Pancreas (tissue), 10 donors: ENCODE data around the gene CYS1. TPM values are rescaled to one million over a fixed set of nuclear protein-coding genes. Genes with fewer than 3 reads are reported as not detected.

ENCODE experiments used
- ATAC-seq, 4 donors: fragments of 200-7000 bp; cut with Tn5 transposase; one replicate each; pipeline versions ENCODE4 v1.8.0 to v1.9.1; 2020; ENCODE audit warnings: mild to moderate bottlenecking in 4 of 4, moderate library complexity in 4 of 4
- DNase-seq, 6 donors: peaks; one replicate each; pipeline ENCODE4 v3.0.0-alpha.2; 2020
- FAIRE-seq: peaks from 2 replicates; lab custom pipeline; 2012; peaks lifted over from hg19 to GRCh38; lab: Jason Lieb, UNC
- H3K27ac ChIP-seq, 4 donors: fragments of 200-600 bp; sonication (generic); 1 replicate in 3 of 4; 2 replicates in 1 of 4; pipeline versions ENCODE4 v1.5.0 to v1.8.0; 2020
- H3K27me3 ChIP-seq, 4 donors: fragments of 200-600 bp; one replicate each; pipeline ENCODE4 v1.8.0; 2021
- H3K36me3 ChIP-seq, 3 donors: fragments of 200-600 bp; sonication (generic) in 1 of 3; one replicate each; pipeline versions ENCODE4 v1.5.0 to v1.8.0; 2020 to 2021
- H3K4me1 ChIP-seq, 3 donors: fragments of 200-600 bp; one replicate each; pipeline ENCODE4 v1.8.0; 2021
- H3K4me3 ChIP-seq, 4 donors: fragments of 200-600 bp; sonication (generic) in 2 of 4; one replicate each; pipeline versions ENCODE4 v1.5.0 to v1.8.0; 2020 to 2021
- H3K9me3 ChIP-seq, 4 donors: fragments of 200-600 bp; one replicate each; pipeline ENCODE4 v1.8.0; 2021
- WGBS, 2 donors: extraction: QIAGEN DNeasy Blood & Tissue Kit; methylation state at CpG; one replicate each; pipeline ENCODE4 v1.1.7; 2013; 5-methylcytosine and 5-hydroxymethylcytosine counted together
- intact Hi-C, 3 donors: fragments of 100-400 bp; cut with DNase I; formaldehyde crosslinking; loops; one replicate each; pipeline versions ENCODE4 v1.11.1 to v1.14.2; 2022
- polyA plus RNA-seq, 2 donors: library from polyadenylated mRNA; stranded (reverse); fragments of 200-250 nt; gene quantifications; one replicate each; pipeline ENCODE4 v1.2.3, GENCODE V29; 2013
- total RNA-seq, 6 donors: library from RNA; stranded (reverse); fragmentation: NEBNext Ultra II Directional in 4 of 6; extraction: Animal tissue kit (Norgen Biotek cat#: 25700) in 4 of 6; gene quantifications; one replicate each; pipeline versions ENCODE4 v1.2.1 to v1.2.4, GENCODE V29; 2021 to 2023
- TF ChIP-seq, protein P1 (sequence below), 4 donors: fragments of 200-600 bp; sonication (generic) in 3 of 4; IDR thresholded peaks; one replicate each; pipeline versions ENCODE4 v1.5.0 to v1.8.0; 2021; ENCODE audit warnings: antibody characterized with exemption in 4 of 4
- donor health status: healthy with polysubstance abuse.
- donor health status: DM: no; HTN: no; CAD: no; lungs with moderate emphysema.
- donor health status: DM: no; HTN: no; CAD: no.
- donor health status: control.
- donor health status: control.
- donor health status: Bipolar disorder and iron deficiency.
- donor health status: DM: yes; HTN: yes; CAD: no.
- donor health status: DM: no; HTN: no; CAD: no.
- donor health status: DM: no; HTN: no; CAD: no.
- donor health status: DM: yes; HTN: yes; CAD: no.

Gene CYS1
- total and polyA plus RNA-seq, 8 donors = 18.9 to 51.3 (median 21.7) TPM

DNA sequence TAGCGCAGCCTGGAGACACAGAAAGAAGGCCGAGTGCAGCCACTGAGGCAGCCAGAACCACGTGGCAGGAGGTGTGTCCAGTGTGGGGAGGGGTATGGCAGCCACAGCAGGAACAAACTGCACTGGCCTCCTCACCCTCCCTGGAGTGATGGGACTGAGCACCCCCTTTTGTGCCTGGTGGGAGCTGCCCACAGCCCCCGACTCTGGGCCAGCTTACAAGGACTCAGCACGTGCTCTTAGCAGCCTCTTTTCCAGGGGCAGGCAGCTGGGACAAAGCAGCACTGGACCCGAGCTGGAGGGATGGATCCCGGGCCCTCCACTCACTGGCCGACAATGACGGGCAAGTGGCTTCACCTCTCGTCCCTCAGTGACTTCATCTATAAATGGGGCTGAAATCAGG, 42.1 kb downstream of the CYS1 start:
- Histone ChIP-seq H3K27me3 (no peaks in the 10 kb centered on the region), H3K4me1 (peaks cover 42 to 50% (median 47%) of the 10 kb centered on the region in 3 donors), H3K4me3 (no peak overlapping the region), H3K9me3 (no peaks in the 10 kb centered on the region), H3K36me3 (no peaks in the 10 kb centered on the region), H3K27ac (no peak overlapping the region)
- peak in 1 of 6 donors; percentile 53 for DNase-seq
- ATAC-seq = no peak
- FAIRE-seq = no peak
- intact Hi-C loops = no loop called here
- TF ChIP-seq, protein P1, sequence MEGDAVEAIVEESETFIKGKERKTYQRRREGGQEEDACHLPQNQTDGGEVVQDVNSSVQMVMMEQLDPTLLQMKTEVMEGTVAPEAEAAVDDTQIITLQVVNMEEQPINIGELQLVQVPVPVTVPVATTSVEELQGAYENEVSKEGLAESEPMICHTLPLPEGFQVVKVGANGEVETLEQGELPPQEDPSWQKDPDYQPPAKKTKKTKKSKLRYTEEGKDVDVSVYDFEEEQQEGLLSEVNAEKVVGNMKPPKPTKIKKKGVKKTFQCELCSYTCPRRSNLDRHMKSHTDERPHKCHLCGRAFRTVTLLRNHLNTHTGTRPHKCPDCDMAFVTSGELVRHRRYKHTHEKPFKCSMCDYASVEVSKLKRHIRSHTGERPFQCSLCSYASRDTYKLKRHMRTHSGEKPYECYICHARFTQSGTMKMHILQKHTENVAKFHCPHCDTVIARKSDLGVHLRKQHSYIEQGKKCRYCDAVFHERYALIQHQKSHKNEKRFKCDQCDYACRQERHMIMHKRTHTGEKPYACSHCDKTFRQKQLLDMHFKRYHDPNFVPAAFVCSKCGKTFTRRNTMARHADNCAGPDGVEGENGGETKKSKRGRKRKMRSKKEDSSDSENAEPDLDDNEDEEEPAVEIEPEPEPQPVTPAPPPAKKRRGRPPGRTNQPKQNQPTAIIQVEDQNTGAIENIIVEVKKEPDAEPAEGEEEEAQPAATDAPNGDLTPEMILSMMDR (IDR thresholded peaks at IDR 0.05) = no peak
- WGBS, 2 donors = 81 to 90% methylated on average over 10 of the region's 10 CpGs

DNA sequence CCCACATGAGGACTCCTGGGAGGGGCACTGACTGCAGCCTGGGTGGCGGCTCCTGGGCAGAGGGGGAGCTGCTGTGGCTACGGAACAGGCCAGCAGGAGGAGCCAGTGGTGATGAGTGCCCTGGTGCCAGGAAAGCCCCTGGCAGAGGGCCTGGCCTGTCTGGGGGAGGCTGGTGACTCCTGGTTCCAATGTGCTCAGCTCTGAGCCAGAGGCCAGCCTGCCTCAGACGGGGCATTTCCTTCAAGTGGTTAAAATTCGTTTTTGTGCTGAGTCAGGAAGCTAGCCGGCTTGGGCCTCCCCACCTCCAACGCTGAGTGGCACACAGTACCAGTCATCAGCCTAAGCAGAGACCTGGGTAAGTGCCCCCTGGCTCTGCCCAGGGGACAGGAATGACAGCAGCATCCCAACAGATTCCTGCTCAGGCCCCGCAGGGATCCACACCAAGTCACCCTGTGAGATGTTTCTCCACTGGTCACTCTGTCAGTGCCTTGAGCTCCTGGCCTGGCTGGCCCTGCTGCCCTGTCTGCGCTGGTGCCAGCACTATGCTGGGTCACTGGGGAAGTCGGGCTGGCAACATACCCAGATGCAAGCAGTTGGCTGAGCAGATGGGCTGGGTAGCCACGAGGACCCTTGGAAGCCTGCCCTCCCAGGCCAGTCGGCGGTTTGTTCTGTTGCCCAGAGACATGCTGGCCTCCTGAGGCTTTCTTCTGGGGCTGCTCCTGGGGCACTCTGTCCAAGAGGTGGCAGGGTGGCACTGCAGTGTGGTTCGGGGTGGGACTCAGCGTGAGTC, 43.9 kb downstream of the CYS1 start:
- intact Hi-C loops = no loop called here
- TF ChIP-seq, protein P1 (IDR thresholded peaks at IDR 0.05) = peak; percentile 39 to 65 (median 49)
- H3K36me3 ChIP-seq = no peaks in the 10 kb centered on the region
- H3K9me3 ChIP-seq = no peaks in the 10 kb centered on the region
- peak; percentile 86 to 93 (median 88) for DNase-seq
- 15 to 17% methylated on average over 14 of the region's 14 CpGs for WGBS, 2 donors
- ATAC-seq = peak; percentile 71 to 90 (median 82)
- peaks cover 29 to 38% (median 36%) of the 10 kb centered on the region in 3 donors for H3K4me1 ChIP-seq
- FAIRE-seq = no peak
- no peaks in the 10 kb centered on the region for H3K27me3 ChIP-seq
- no peak overlapping the region for H3K4me3 ChIP-seq
- peak overlapping the region; percentile 43 to 92 (median 76) for H3K27ac ChIP-seq

DNA sequence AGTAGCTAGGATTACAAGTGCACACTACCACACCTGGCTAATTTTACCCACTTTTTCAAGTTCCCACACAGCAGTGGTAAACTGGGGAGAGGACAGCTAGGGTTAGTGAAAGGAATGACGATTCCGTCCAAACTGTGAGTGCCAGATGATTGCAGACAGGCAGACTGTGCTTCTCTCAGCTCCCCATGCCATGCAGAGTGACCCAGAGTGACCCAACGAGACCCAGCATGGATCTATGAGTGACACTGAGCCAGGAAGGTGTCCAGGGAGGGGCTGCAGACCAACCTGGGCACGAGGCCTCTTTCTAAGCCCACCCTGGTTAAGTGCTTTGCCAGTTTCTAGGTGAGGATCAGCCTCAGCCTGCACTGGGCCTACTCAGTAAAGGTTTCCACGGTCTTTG, 44.6 kb downstream of the CYS1 start:
- Histone ChIP-seq H3K9me3 (no peaks in the 10 kb centered on the region), H3K36me3 (no peaks in the 10 kb centered on the region), H3K4me1 (peaks cover 22 to 33% (median 29%) of the 10 kb centered on the region in 3 donors), H3K27me3 (no peaks in the 10 kb centered on the region), H3K4me3 (no peak overlapping the region), H3K27ac (peak overlapping the region in 2 of 4 donors; percentile 85 to 92)
- DNase-seq (no peak), FAIRE-seq (no peak), ATAC-seq (no peak)
- intact Hi-C loops = no loop called here
- TF ChIP-seq, protein P1 (IDR thresholded peaks at IDR 0.05) = no peak
- WGBS, 2 donors = 47 to 58% methylated on average over 5 of the region's 5 CpGs

DNA sequence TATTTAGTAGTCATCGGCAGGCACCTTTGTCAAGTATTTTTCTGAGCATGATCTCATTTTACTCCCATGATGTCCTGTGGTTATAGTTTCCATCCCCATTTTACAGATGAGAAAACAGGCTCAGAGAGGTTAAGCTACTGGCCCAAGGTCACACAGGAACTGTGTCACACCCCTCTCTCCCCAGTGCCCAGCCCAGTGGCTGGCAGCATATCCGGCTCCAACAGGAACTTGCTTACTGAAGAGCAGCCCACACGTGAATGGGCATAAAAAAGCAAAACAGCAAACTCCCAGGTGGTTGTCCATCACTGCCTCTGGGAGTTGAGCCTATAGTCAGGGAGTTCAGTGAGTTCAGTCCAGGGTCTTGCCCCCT, 45.2 kb downstream of the CYS1 start:
- Histone ChIP-seq H3K9me3 (no peaks in the 10 kb centered on the region), H3K36me3 (no peaks in the 10 kb centered on the region), H3K27ac (no peak overlapping the region), H3K27me3 (no peaks in the 10 kb centered on the region), H3K4me3 (no peak overlapping the region), H3K4me1 (peaks cover 17 to 28% (median 23%) of the 10 kb centered on the region in 3 donors)
- TF ChIP-seq, protein P1 (IDR thresholded peaks at IDR 0.05) = no peak
- FAIRE-seq (no peak), ATAC-seq (no peak), DNase-seq (peak in 1 of 6 donors; percentile 28)
- intact Hi-C loops = no loop called here
- 71 to 76% methylated on average over 3 of the region's 3 CpGs for WGBS, 2 donors
